HS-27A (cell line): ENCODE measurements around the gene SDF2L1.
"Not testable (repeated sequence)": the region's sequence is repeated elsewhere in the genome, so short reads cannot be mapped to it uniquely, and the experiment has no call there.

ENCODE experiments used
- DNase-seq: peaks from one replicate; pipeline ENCODE4 v3.0.0-alpha.2; 2012; ENCODE audit warnings: low read depth, missing footprints

SDF2L1 gene

DNA sequence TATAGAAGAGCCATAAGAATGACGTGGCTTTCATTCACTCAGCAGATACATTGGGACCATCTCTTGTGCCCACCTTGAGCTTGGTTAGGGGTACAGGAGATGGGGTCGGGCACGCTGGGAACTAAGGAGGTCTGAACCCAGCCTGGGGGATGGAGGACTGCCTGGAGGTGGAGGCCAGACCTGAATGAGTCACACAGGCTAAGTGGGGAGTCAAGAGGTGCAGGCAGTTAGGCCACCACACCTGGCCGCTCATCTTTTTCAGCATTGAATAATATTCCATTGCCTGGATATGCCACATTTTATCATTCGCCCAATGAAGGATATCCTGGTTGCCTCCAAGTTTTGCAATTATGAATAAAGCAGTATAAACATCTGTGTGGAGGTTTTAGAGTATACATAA, 19.9 kb downstream of the SDF2L1 start:
- DNase-seq = no peak

DNA sequence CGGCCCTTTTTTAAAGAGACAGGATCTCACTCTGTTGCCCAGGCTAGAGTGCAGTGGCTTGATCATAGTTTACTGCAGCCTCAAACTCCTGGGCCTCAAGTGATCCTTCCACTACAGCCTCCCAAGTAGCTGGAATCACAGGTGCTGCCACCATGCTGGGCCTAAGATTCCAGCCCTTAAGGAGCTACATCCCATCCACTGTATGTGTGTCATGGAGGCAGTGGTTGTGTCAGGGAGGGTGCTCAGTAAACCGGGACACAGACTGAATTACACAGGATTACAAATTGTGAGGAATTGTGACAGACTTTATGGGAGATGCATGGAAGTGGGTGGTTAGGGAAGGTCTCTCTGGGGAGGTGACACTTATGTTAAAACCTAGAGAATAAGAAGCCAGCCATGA, 21.6 kb downstream of the SDF2L1 start:
- DNase-seq = no peak

DNA sequence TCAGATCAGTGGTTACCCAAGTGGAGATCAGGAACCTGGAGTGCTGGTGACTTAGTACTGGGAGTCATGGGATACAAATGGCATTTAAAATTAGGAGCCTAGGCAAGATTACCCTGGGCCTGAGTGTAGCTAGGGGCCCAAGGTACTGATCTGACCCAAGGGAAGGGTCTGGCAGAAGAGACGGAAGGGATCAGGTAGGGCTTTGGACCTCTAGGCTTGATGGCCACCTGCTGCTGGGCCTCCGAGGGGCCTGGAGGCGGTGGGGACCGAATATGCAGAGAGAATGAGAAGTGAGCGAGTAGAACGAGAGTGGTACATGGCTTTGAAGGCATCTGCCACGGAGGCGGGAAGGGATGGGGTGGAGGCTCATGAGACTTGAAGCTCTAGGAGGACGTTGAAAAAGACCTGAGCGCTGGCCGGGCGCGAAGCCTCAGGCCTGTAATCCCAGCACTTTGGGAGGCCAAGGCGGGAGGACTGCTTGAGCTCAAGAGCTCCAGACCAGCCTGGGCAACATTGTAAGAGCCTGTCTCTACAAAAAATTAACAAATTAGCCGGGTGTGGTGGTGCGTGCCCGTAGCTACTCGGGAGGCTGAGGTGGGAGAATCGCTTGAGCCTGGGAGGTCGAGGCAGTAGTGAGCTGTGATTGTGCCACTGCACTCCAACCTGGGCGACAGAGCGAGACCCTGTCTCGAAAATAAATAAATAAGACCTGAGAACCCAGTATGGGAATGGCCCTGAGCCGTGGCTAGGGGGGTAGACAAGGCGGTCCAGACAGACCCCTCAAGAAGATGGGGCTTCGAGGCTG, 23.1 kb downstream of the SDF2L1 start:
- no peak for DNase-seq

DNA sequence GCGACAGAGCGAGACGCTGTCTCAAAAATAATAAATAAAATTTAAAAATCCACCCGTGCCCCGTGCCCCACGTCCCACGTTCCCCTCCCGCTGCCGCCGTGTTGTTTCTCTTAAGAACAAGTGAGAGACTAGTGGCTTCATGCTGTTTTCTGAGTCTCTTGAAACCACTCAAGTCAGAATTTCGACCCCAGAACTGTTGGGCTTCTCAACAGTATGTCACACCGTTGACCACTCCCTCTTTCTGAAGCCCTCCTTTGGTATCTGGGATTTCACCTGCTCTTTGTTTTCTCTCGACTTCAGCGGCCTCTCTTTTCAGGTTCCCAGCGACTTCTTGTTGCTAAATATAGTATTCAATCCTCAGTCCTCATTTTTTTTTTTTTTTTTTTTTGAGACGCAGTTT, 24.7 kb downstream of the SDF2L1 start:
- DNase-seq = no peak

DNA sequence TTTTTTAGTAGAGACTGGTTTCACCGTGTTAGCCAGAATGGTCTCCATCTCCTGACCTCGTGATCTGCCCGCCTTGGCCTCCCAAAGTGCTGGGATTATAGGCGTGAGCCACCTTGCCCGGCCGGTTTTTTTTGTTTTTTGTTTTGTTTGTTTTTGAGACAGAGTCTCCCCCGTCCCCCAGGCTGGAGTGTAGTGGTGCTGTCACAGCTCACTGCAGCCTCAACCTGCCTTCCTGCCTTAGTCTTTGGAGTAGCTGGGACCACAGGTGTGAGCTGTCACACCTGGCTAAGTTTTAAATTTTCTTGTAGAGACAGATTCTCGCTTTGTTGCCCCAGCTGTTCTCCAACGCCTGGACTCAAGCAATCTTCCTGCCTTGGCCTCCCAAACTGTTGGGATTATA, 26.9 kb downstream of the SDF2L1 start:
- no peak for DNase-seq

DNA sequence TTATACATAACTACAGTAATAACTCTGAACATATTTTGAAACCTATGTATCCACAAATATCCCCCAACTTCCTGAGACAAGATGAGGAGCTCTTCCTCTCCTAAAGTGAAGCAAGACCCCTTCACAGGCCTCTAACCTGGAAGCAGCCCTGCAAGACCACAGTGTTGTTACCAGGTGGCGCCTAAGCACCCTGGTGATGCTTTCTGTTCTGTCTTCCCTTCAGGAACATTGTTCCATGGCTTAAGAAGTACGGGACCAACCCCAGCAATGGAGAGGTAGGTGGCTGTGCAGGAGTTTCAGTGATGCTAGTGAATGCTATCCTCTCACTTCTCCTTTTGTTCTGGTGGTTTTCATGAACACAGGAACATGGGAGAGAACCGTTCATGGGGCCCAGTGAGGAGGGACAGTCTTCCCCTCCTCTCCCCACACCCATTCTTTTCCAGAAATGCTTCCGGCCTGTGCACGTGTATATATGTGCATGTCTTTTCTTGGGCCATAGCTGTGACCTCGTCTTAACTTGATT, 30.1 kb downstream of the SDF2L1 start:
- DNase-seq = no peak

DNA sequence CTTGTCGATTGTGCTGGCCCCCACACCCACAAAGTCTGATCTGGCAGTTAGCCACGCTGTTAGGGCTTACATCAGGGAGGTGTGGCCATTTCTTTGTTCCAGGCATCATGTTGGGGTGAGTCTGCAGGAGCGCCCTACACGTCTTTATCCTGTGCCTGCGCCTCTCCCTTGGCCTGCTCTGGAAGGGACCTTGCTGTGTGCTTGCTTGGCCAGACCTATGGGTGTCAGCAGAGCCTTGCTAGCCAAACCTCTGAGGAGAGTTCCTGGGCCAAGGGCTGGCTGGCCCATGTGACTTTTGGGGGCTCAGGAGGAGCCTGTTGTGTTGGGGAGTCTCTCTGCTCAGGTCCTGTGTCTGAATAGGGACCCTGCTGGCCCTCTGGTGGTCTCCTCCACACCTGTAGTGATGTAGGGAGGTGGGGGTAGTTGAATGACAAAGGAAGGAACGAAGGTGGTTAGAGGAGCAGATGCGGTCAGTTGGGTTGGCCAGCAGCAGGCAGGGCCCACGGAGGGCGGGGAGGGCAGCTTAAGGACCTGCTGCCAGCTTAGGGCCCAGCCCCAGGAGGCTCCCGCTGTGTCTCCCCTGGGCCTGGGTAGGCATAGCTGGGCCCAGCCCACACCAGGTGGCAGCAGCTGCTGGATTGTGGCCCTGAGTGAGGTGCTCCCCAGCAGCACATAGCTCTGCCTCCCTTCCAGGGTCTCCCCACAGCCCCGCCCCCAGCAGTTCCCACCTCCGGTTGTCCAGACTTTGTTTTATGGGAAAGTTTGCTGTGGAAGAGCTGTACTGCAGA, 31.6 kb downstream of the SDF2L1 start:
- DNase-seq = no peak

DNA sequence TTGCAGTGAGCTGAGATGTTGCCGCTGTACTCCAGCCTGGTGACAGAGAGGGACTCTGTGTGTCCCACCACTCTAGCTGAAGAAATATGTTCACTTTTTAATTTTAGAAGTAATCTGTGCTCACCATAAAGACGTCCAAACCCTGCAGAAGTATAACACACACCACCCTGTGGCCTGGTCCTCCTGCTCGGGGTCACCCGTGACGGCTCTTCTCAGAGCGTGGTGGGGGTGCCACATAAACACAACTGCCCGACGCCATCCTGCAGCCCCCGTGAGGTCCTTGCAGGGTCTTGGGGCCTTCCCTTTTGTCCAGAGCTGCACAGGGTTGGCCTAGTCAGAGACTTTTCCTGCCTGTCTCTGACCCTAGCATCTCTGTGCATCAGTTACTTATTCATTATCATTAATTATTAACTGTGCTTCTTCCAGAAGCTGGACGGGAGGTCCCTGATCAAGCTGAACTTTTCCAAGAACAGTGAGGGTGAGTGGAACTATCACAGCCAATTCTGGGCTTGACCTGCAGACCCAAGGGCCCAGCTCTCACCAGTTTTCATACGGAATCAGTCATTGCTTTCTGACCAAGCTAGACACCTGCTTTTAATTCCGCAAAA, 32.6 kb downstream of the SDF2L1 start:
- no peak for DNase-seq

DNA sequence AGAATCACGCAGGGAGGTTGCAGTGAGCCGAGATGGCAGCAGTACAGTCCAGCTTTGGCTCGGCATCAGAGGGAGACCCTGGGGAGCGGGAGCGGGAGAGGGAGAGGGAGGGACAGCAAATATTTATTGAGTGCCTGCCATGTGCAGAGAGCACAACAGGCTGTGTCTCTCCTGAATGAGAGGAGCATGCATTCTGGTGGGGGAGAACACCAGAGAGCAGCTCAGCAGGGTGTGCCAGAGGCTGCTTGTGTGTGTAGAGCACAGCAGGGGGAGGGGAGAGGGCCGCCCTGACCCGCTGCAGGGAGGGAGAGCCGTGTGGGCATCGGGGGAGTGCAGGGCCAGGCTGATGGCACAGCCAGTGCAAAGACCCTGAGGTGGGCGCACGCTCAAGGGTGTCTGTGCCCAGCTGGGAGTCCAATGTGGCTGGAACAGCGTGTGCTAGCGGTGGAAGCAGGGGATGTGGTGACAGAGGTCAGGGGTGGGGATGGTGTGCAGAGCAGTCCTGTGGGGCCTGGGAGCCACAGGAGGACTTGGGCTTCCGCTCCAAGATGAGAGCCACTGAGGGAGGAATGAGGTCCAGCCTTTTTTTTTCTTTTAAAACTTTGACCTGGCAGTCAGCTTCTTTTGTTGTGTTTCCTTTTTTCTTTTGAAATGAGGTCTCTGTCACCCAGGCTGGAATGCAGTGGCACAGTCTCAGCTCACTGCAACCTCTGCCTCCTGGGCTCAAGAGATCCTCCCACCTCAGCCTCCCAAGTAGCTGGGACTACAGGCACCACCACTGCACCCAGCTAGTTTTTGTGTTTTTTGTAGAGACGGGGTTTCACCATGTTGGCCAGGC, 35.7 kb downstream of the SDF2L1 start:
- DNase-seq = no peak

DNA sequence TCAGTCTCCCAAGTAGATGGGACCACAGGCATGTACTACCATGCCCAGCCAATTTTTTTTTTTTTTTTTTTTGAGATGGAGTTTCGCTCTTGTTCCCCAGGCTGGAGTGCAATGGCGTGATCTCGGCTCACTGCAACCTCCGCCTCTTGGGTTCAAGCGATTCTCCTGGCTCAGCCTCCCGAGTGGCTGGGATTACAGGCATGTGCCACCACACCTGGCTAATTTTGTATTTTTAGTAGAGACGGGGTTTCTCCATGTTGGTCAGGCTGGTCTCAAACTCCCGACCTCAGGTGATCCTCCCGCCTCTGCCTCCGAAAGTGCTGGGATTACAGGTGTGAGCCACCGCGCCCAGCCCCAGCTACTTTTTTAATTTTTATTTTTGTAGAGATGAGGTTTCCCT, 36.7 kb downstream of the SDF2L1 start:
- DNase-seq = not testable (repeated sequence)

DNA sequence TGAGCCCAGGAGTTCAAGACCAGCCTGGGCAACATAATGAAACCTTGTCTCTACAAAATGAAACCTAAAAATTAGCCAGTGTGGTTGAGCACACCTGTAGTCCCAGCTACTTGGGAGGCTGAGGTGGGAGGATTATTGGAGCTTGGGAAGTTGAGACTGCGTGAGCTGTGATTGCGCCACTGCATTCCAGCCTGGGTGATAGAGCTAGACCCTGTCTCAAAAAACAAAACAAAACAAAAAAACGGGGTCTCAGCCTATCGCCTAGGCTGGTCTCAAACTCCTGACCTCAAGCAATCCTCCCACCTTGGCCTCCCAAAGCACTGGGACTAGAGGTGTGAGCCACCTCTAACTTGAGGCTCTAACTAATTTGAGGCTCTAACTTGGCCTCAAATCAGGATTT, 37.3 kb downstream of the SDF2L1 start:
- no peak for DNase-seq

DNA sequence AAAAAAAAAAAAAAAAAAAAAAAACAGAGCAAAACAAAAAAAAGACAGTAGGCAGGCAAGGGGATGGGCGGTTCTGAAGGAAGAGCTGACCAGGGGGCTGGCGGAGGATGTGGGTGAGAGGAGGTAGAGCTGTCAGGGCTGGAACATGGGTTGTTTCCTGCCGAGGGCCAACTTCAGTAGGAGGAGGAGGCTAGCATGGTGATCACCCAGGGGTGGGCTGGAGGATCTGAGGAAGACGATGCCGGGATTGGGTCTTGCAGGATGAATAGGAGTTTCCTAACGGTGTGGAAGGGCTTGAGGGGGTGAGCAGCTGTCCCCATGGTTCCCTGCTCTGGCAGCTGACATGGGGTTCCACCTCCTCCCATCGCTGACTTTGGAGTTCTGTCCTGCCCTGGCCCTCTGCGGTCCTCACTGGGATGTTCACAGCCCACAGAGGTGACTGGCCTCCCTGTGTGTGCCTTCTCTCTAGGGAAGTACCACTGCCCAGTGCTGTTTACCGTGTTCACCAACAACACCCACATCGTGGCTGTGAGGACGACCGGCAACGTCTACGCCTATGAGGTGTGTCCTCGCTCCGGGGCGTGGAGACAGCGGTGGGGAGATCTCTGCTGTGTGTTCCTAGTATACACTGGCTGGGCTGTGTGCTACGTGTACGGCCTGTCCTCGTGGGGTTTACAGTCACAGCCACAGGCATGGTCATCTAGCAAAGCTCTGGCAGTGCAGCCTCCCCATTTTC, 38.9 kb downstream of the SDF2L1 start:
- DNase-seq = no peak

DNA sequence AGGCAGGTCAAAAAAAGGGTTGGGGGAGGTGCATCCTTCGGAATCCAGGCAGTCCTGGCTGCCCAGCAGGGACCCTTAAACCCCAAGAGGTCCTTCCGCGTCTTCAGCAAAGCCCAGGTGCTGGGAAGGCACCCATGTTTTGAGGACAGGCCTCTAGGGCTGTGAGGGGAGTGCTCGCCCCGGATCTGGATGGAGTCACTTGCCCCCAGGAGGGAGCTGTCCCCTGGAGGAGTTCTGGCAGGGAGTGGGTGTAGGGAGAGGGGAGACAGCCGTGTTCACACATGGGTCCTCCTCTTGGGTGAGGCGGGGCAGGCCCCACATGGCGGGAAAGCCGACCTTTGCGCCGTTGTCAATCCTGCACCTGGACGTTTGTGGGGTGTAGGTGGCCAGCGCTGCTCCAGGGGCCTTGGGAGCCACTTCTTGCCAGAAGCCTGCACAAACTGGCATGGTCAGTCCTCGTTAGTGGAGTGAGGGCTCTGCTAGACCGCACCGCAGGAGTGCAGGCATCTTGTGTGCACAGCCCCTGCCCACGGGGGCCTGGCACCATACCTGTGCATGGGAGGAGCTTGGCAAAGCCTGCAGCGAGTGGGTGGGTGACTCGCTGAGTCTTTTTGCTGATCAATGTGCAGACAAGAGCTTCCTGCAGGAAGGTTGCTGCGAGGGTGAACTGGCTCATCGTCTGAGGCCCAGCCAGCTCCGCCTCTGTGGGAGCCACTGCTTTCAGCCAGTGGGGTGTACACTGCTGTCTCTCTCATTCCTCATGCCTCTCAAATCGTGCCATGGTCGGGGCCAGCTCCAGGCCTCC, 39.7 kb downstream of the SDF2L1 start:
- DNase-seq = no peak

DNA sequence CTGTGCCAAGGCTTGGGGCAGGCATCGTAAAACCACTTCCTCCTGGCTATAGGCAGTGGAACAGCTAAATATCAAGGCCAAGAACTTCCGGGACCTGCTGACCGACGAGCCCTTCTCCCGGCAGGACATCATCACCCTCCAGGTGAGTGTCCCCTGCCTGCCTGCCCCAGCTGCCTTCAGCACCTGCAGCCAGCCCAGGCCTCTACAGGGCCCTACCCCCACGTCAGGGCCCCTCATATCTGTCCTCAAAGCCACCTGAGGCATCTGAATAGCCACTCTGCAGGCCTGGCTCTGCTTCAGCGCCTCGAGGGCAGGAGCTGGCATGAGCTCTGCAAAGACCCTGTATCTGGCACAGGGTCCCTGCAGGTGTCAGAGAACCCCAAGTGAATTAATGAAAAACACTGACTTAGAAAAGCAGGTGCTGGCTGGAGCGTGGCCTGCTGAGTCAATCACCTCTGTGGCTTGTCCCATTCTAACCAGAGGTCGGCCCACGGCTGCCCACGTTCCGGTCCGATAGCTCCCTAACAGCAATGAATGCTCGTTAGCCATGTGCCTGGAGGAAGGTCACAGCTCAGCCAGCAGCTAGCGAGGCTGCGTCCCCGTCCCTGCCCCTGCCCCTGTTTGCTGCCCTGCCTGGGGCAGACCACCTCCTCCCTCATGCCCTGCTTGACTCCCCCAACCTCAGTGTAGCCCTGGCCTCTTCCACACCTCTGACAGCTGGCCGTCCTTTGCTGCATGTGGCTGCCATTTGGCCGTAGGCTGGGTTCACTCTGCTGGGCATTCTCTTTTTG, 40.5 kb downstream of the SDF2L1 start:
- DNase-seq = no peak

DNA sequence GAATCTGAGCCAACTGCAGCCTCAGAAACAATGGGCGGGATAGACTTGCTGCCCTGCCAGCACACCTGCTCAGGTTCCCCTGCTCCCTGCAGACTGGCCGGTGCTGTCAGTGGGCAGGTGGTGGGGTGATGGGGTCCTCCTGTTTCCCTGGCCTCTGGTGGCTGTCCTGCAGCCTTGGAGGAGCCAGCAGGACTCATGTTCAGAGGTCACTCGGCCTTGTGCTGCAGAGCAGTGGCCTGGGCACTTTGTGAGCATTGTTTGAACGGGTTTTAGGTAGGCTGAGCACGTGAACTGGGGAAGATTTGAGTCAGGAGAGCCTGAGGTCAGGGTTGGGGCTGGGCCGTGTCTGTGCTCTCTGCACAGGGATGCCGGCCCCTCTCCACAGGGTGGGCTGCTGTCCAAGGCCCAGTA, 41.3 kb downstream of the SDF2L1 start:
- DNase-seq = no peak

DNA sequence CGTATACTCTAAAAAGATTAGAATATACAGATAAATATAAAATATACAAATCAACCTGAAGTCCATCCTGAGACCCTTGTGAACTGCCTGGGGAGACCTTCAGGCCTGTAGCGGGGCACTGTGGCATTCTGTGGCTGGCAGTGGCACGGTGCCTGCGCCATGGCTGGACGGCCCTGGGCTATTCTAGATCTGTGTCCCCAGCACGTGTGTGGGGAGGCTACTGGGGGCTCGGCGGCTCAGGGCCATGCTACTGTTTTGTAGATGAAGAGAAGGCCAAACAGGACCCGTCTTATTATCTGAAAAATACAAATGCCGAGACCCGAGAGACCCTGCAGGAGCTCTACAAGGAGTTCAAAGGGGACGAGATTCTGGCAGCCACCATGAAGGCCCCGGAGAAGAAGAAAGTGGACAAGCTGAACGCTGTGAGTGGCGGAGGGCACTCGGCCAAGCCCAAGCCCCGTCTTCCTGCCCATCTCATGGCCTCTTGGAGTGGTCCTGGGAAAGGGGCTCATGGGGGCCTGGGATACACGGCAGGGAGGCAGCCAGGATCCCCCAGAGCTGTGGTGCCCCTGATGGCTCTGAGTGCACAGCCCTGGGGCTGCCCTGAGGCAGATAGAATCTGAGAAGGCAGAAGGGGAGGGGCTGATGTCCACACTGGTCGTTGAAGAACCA, 42.5 kb downstream of the SDF2L1 start:
- no peak for DNase-seq

DNA sequence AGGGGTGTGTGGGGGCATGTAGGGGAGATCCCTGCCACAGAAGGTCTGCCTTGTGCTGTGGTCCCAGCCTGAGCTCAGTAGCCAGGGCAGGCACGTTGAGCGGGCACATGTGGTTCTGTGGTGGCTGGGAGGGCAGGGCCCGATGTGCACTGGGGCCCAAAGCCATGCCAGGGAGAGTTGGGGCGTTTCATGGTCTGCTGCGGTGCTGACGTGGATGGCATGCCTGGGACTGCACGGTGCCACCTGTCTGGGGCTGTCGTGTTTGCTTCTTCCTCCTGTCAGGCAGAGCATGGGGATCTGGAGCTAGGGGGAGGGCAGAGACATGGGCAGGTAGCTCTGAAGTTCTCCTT, 43.0 kb downstream of the SDF2L1 start:
- no peak for DNase-seq

DNA sequence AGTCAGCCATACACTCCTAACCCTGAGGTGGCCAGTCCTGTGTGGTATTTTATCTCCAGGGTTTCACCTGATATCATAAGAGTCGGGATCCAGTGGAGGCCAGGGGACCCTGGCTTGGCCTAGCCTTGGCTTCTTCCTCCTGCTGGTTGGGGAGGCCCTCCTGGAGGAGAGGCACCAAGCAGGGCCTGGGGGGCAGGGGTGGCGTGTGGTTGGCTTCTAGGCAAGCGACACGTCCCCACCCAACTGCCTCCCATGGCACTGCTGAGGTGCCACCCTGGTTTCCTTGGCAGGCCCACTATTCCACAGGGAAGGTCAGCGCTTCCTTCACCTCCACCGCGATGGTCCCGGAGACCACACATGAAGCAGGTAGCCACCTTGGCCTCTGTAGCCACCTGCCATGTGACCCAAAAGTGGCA, 44.1 kb downstream of the SDF2L1 start:
- no peak for DNase-seq
